ENCODE data around the gene DNAJB14. TPM values are rescaled to one million over a fixed set of nuclear protein-coding genes. Genes with fewer than 3 reads are reported as not detected.

The DNAJB14 gene
- total RNA-seq, 1 experiment from 2014 or later, result 52.5 TPM

DNA sequence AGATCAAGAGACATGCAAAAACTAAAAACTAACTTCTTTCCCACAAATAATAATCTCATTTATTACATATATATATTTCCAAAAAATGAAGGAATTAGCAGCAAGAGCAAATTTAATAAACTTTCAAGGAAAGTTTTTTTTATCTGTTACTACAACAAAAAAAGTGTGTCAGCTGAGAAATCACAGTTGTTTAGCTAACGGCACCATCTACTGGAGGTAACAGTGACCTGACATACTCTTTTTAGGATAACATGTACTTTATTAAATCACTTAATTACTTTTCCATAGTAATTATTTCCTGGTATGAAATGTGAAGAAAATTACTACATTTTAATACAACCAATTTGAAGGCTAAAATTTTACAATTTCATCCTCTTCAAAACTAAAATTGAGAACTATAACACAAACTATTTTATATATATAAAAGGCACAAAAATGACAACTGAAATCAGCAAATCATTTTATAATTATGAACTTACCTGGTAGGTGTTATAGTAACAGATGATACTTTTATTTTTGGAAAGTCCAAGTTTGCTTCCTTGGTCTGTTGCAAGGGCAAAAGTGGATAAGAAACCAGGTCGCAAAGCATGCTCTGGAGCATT, 61.3 kb downstream of the DNAJB14 start:
- Histone ChIP-seq H2AFZ (ENCODE audit: low read depth, low read length, poor library complexity, severe bottlenecking) (no peak overlapping the region), H3K79me2 (ENCODE audit: insufficient read depth, low read length) (peaks cover 2% of the 10 kb centered on the region), H3K9ac (ENCODE audit: low read length) (no peak overlapping the region), H3K36me3 (ENCODE audit: control insufficient read depth in 1 of 2, insufficient read depth in 2 of 2, low read length in 2 of 2) (peaks cover 0 to 5% of the 10 kb centered on the region in 2 experiments; a peak in 2 of 4 replicates), H3K4me2 (ENCODE audit: low read length) (no peak overlapping the region), H3K9me2 (ENCODE audit: insufficient read depth) (no peaks in the 10 kb centered on the region), H4K20me1 (ENCODE audit: insufficient read depth) (no peaks in the 10 kb centered on the region), H3K9me3 (ENCODE audit: control insufficient read depth in 1 of 2, insufficient read depth in 1 of 2, low read depth in 1 of 2, low read length in 2 of 2) (no peaks in the 10 kb centered on the region), H3K27me3 (ENCODE audit: insufficient read depth, low read length) (no peaks in the 10 kb centered on the region), H3K4me1 (ENCODE audit: control insufficient read depth in 1 of 2, insufficient read depth in 2 of 2, low read length in 2 of 2) (no peaks in the 10 kb centered on the region), H3K4me3 (replicated peaks in 1 of 2; ENCODE audit: low read depth in 1 of 2, low read length in 2 of 2) (no peak overlapping the region), H3K27ac (ENCODE audit: low read depth, low read length) (no peak overlapping the region)
- ATAC-seq (no peak), DNase-seq (ENCODE audit: low read depth, low spot score) (peak; percentile 22)
- RAD21 ChIA-PET (ENCODE audit: low non-redundant PET in 1 of 2, low total read pairs in 2 of 2, uncharacterized antibody in 2 of 2, unreplicated experiment in 2 of 2), result interaction anchor here (0.9 to 1.2 kb wide), 3 partner anchors 74 to 359 kb away, joined by 3 to 6 read pairs (median 4); no protein-coding TSS in a partner anchor
- POLR2A ChIA-PET, result interaction anchor here (0.7 kb wide), 1 partner anchor 61 kb away, joined by 3 read pairs; the partner anchor contains the start of gene DNAJB14
- CTCF ChIA-PET, result interaction anchor here (0.7 to 2.1 kb wide), 8 partner anchors 9 to 422 kb away, joined by 3 to 35 read pairs (median 5); partner anchors contain the start of gene LAMTOR3
- intact Hi-C loops (cut with micrococcal nuclease), result loop anchor here (1.0 to 10.0 kb wide), 4 partner anchors 74 to 766 kb away; no protein-coding TSS in a partner anchor
- no peak for TF ChIP-seq CBX3 (IDR thresholded peaks at IDR 0.05; ENCODE audit: low read depth)
- peak; percentile 49 to 71 (median 62); a peak in 5 of 6 replicates for TF ChIP-seq CTCF (IDR thresholded peaks at IDR 0.05 in 2 of 3, conservative IDR thresholded peaks at IDR 0.05 in 1 of 3; ENCODE audit: borderline replicate concordance in 1 of 3, insufficient read depth in 1 of 3, low read depth in 2 of 3, low read length in 2 of 3)
- TF ChIP-seq RAD21 (IDR thresholded peaks at IDR 0.05; ENCODE audit: low read depth), result peak; percentile 83
- no peak for TF ChIP-seq EGR1 (IDR thresholded peaks at IDR 0.05; ENCODE audit: low read depth)
- TF ChIP-seq POLR2AphosphoS5 (IDR thresholded peaks at IDR 0.05; ENCODE audit: low read depth, low read length), result no peak
- no TSS peak for BruUV-seq (replicated peaks)

DNA sequence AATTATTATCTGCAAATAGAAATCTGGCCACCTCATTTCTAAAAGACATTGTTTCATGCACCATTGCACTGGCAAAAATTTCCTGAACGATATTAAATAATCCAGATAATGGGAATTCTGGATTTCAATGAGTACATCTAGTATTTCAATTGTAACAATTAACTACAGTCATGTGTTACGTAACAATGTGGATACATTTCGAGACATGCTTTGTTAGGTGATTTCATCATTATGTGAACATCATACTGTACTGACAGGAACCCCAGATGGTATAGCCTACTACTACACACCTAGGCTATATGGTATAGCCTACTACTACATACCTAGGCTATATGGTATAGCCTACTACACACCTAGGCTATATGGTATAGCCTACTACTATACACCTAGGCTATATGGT, 67.0 kb downstream of the DNAJB14 start:
- H3K79me2 ChIP-seq (ENCODE audit: insufficient read depth, low read length), result no peaks in the 10 kb centered on the region
- intact Hi-C loops (cut with micrococcal nuclease), result no loop called here
- ATAC-seq (no peak), DNase-seq (ENCODE audit: low read depth, low spot score) (no peak)
- no peaks in the 10 kb centered on the region for H3K9me2 ChIP-seq (ENCODE audit: insufficient read depth)
- H3K4me1 ChIP-seq (ENCODE audit: control insufficient read depth in 1 of 2, insufficient read depth in 2 of 2, low read length in 2 of 2), result no peaks in the 10 kb centered on the region
- RAD21 ChIA-PET (ENCODE audit: low non-redundant PET in 1 of 2, low total read pairs in 2 of 2, uncharacterized antibody in 2 of 2, unreplicated experiment in 2 of 2), result no interaction called here
- CTCF ChIA-PET, result no interaction called here
- no peak overlapping the region for H3K4me2 ChIP-seq (ENCODE audit: low read length)
- peaks cover 0 to 7% of the 10 kb centered on the region in 2 experiments; a peak in 2 of 4 replicates for H3K36me3 ChIP-seq (ENCODE audit: control insufficient read depth in 1 of 2, insufficient read depth in 2 of 2, low read length in 2 of 2)
- POLR2A ChIA-PET, result no interaction called here
- no peaks in the 10 kb centered on the region for H4K20me1 ChIP-seq (ENCODE audit: insufficient read depth)
- H3K9ac ChIP-seq (ENCODE audit: low read length), result no peak overlapping the region
- no peaks in the 10 kb centered on the region for H3K9me3 ChIP-seq (ENCODE audit: control insufficient read depth in 1 of 2, insufficient read depth in 1 of 2, low read depth in 1 of 2, low read length in 2 of 2)
- H2AFZ ChIP-seq (ENCODE audit: low read depth, low read length, poor library complexity, severe bottlenecking), result no peak overlapping the region
- no peak overlapping the region for H3K4me3 ChIP-seq (replicated peaks in 1 of 2; ENCODE audit: low read depth in 1 of 2, low read length in 2 of 2)
- BruUV-seq (replicated peaks), result no TSS peak
- no peak overlapping the region for H3K27ac ChIP-seq (ENCODE audit: low read depth, low read length)
- no peaks in the 10 kb centered on the region for H3K27me3 ChIP-seq (ENCODE audit: insufficient read depth, low read length)
- TF ChIP-seq TCF7L2 (IDR thresholded peaks at IDR 0.05; ENCODE audit: borderline replicate concordance, extremely low read depth, insufficient read depth, insufficient read length), result no peak
- TF ChIP-seq ZNF274 (IDR thresholded peaks at IDR 0.05; ENCODE audit: low read depth, low read length), result no peak
- no peak for TF ChIP-seq CBX3 (IDR thresholded peaks at IDR 0.05; ENCODE audit: low read depth)
- no peak for TF ChIP-seq SIN3A (IDR thresholded peaks at IDR 0.05; ENCODE audit: low read depth)
- no peak for TF ChIP-seq ZBTB33 (IDR thresholded peaks at IDR 0.05; ENCODE audit: extremely low read depth, insufficient replicate concordance, low read length)
- TF ChIP-seq REST (IDR thresholded peaks at IDR 0.05; ENCODE audit: low read depth), result no peak
- no peak for TF ChIP-seq JUND (IDR thresholded peaks at IDR 0.05)

Measured in HCT116 (cell line).